ENCODE data around the gene CDON. TPM values are rescaled to one million over a fixed set of nuclear protein-coding genes. Genes with fewer than 3 reads are reported as not detected.

Gene CDON
- total and polyA plus RNA-seq, 8 donors, result 0.31 to 80.8 (median 21.2) TPM

DNA sequence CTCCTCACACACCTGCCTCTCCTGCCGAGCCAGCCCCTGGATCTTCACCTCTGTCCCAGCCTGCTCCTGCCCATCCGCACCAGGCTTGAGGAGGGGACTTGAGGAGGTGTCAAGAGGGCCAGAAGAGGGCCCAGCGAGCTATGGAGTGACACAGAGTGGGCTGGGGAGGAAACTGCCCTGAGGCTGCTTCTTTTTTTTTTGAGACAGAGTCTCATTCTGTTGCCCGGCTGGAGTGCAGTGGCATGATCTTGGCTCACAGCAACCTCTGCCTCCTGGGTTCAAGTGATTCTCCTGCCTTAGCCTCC, 21.9 kb upstream of the CDON start:
- Histone ChIP-seq H3K36me3 (no peaks in the 10 kb centered on the region), H3K27me3 (peaks cover 0 to 7% (median 0%) of the 10 kb centered on the region in 3 donors), H3K4me1 (peaks cover 16 to 28% (median 24%) of the 10 kb centered on the region in 4 donors), H3K27ac (no peak overlapping the region), H3K9me3 (no peaks in the 10 kb centered on the region), H3K4me3 (no peak overlapping the region)
- no peak for TF ChIP-seq EP300 (IDR thresholded peaks at IDR 0.05)
- TF ChIP-seq, protein P1, sequence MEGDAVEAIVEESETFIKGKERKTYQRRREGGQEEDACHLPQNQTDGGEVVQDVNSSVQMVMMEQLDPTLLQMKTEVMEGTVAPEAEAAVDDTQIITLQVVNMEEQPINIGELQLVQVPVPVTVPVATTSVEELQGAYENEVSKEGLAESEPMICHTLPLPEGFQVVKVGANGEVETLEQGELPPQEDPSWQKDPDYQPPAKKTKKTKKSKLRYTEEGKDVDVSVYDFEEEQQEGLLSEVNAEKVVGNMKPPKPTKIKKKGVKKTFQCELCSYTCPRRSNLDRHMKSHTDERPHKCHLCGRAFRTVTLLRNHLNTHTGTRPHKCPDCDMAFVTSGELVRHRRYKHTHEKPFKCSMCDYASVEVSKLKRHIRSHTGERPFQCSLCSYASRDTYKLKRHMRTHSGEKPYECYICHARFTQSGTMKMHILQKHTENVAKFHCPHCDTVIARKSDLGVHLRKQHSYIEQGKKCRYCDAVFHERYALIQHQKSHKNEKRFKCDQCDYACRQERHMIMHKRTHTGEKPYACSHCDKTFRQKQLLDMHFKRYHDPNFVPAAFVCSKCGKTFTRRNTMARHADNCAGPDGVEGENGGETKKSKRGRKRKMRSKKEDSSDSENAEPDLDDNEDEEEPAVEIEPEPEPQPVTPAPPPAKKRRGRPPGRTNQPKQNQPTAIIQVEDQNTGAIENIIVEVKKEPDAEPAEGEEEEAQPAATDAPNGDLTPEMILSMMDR (IDR thresholded peaks at IDR 0.05), result no peak
- TF ChIP-seq POLR2AphosphoS5 (IDR thresholded peaks at IDR 0.05), result no peak
- TF ChIP-seq POLR2A (IDR thresholded peaks at IDR 0.05), result no peak
- 68 to 77% (median 70%) methylated on average over 4 of the region's 4 CpGs for whole genome bisulfite sequencing, 5 donors
- DNase-seq, result no peak
- intact Hi-C loops (cut with DNase I; ENCODE audit: low total_unique reads), result no loop called here

- TF ChIP-seq POLR2AphosphoS5 (IDR thresholded peaks at IDR 0.05), result no peak
- TF ChIP-seq POLR2A (IDR thresholded peaks at IDR 0.05), result no peak
- TF ChIP-seq, protein P1 (IDR thresholded peaks at IDR 0.05), result no peak
- no peak for TF ChIP-seq EP300 (IDR thresholded peaks at IDR 0.05)
- intact Hi-C loops (cut with DNase I; ENCODE audit: low total_unique reads), result no loop called here
- Histone ChIP-seq H3K27ac (no peak overlapping the region), H3K36me3 (no peaks in the 10 kb centered on the region), H3K27me3 (peaks cover 0 to 7% (median 0%) of the 10 kb centered on the region in 3 donors), H3K4me1 (peaks cover 16 to 34% (median 26%) of the 10 kb centered on the region in 4 donors), H3K9me3 (no peaks in the 10 kb centered on the region), H3K4me3 (no peak overlapping the region)
- DNase-seq, result peak in 1 of 2 donors; percentile 45
- 45 to 59% (median 53%) methylated on average over 12 of the region's 12 CpGs for WGBS, 5 donors
Observed at GRCh38 chr11:126083829-126084607, 21.4 kb upstream of the CDON start.

GRCh38 chr11:126082251-126083109, 19.8 kb upstream of the CDON start:
- intact Hi-C loops (cut with DNase I; ENCODE audit: low total_unique reads), result no loop called here
- no peak overlapping the region for H3K27ac ChIP-seq

DNA sequence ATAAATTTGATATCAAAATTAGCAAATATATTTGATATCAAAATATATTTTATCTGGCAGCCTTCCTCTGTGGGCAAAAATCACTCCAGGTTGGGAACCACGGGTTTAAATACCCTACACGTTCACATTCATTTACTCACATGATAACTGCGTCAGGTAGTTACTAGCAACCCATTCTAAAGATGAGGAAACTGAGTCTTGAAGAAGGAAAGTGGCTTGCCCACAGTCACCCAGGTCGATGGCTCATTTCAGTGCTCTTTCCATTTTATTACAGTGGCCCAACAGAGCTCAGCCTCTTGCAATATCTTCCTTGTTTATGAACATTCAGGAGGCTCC, 19.2 kb upstream of the CDON start:
- H3K27me3 ChIP-seq, result peaks cover 0 to 7% (median 0%) of the 10 kb centered on the region in 3 donors
- no peak overlapping the region for H3K4me3 ChIP-seq
- no peak for DNase-seq
- H3K36me3 ChIP-seq, result no peaks in the 10 kb centered on the region
- 58 to 78% (median 67%) methylated on average over 4 of the region's 4 CpGs for WGBS, 5 donors
- no peaks in the 10 kb centered on the region for H3K9me3 ChIP-seq
- TF ChIP-seq, protein P1 (IDR thresholded peaks at IDR 0.05), result no peak
- TF ChIP-seq EP300 (IDR thresholded peaks at IDR 0.05) (no peak), POLR2A (IDR thresholded peaks at IDR 0.05) (no peak), POLR2AphosphoS5 (IDR thresholded peaks at IDR 0.05) (no peak)
- no peak overlapping the region for H3K27ac ChIP-seq
- H3K4me1 ChIP-seq, result peaks cover 16 to 36% (median 26%) of the 10 kb centered on the region in 4 donors
- intact Hi-C loops (cut with DNase I; ENCODE audit: low total_unique reads), result no loop called here

More at GRCh38 chr11:126082251-126083109, 19.8 kb upstream of the CDON start:
- Histone ChIP-seq H3K4me3 (no peak overlapping the region), H3K4me1 (peaks cover 16 to 36% (median 26%) of the 10 kb centered on the region in 4 donors), H3K27me3 (peaks cover 0 to 7% (median 0%) of the 10 kb centered on the region in 3 donors), H3K36me3 (no peaks in the 10 kb centered on the region), H3K9me3 (no peaks in the 10 kb centered on the region)
- WGBS, 5 donors, result 78 to 81% (median 80%) methylated on average over 14 to 17 of the region's 17 CpGs
- DNase-seq, result peak in 1 of 2 donors; percentile 37
- TF ChIP-seq, protein P1 (IDR thresholded peaks at IDR 0.05), result no peak
- TF ChIP-seq POLR2A (IDR thresholded peaks at IDR 0.05) (no peak), EP300 (IDR thresholded peaks at IDR 0.05) (no peak), POLR2AphosphoS5 (IDR thresholded peaks at IDR 0.05) (no peak)
